Measurements from ENCODE around the gene ADAR. TPM values are rescaled to one million over a fixed set of nuclear protein-coding genes. Genes with fewer than 3 reads are reported as not detected.

ADAR gene
- total RNA-seq, 3 donors from 2014 or later: 71.4 to 115 (median 104) TPM

GRCh38 chr1:154622503-154623039 lies 14.6 kb upstream of the ADAR start:
- Histone ChIP-seq H3K4me1 (peaks cover 0 to 4% of the 10 kb centered on the region in 2 donors), H3K27me3 (no peaks in the 10 kb centered on the region), H3K36me3 (no peaks in the 10 kb centered on the region), H3K27ac (no peak overlapping the region), H3K9me3 (no peaks in the 10 kb centered on the region), H3K4me3 (no peak overlapping the region)
- intact Hi-C loops (cut with DNase I; ENCODE audit: low total_unique reads): no loop called here
- TF ChIP-seq, protein P1, sequence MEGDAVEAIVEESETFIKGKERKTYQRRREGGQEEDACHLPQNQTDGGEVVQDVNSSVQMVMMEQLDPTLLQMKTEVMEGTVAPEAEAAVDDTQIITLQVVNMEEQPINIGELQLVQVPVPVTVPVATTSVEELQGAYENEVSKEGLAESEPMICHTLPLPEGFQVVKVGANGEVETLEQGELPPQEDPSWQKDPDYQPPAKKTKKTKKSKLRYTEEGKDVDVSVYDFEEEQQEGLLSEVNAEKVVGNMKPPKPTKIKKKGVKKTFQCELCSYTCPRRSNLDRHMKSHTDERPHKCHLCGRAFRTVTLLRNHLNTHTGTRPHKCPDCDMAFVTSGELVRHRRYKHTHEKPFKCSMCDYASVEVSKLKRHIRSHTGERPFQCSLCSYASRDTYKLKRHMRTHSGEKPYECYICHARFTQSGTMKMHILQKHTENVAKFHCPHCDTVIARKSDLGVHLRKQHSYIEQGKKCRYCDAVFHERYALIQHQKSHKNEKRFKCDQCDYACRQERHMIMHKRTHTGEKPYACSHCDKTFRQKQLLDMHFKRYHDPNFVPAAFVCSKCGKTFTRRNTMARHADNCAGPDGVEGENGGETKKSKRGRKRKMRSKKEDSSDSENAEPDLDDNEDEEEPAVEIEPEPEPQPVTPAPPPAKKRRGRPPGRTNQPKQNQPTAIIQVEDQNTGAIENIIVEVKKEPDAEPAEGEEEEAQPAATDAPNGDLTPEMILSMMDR (IDR thresholded peaks at IDR 0.05): no peak
- TF ChIP-seq POLR2A (IDR thresholded peaks at IDR 0.05): no peak
- no peak for TF ChIP-seq POLR2AphosphoS5 (IDR thresholded peaks at IDR 0.05)
- DNase-seq (ENCODE audit: low spot score in 2 of 2): no peak

DNA sequence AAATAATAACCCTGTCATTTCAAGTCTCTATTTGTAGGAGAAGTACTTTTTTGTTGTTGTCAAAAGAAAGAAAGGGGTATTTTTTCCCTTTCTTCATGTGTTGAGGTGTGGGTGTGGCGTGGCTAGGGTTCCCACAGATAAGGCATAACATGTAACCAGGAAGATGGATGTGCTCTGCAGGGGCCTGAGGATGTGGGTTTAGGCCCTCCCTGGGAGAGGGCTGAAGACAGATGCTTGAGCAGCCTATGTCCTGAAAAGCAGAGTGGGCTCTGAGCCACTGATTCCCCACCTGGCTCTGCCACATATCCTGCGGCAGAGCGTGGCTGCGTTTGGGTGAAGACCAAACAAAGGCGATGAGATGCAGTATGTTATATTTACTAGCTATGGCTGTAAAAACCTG lies 13.9 kb upstream of the ADAR start:
- H3K4me3 ChIP-seq: no peak overlapping the region
- H3K27ac ChIP-seq: no peak overlapping the region

DNA sequence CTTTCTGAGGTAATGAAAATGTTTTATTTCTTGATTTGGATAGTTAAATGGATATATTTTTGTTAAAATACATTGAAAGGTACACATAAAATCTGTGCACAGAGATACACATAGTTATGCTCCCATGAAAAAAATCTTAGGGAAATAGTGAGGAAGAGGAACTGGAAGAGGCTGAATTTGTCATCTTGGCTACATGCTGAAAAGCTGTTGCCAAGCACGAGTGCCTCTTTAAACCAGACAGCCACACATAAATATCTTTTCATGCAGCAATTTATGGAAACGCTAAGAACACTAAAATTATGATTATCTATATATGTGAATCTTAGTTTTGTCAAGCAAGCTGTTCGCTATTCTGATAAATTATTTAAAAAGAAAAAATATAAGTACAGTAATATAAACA lies 12.8 kb upstream of the ADAR start:
- TF ChIP-seq POLR2AphosphoS5 (IDR thresholded peaks at IDR 0.05): no peak
- TF ChIP-seq POLR2A (IDR thresholded peaks at IDR 0.05): no peak
- TF ChIP-seq, protein P1 (IDR thresholded peaks at IDR 0.05): no peak
- H3K36me3 ChIP-seq: no peaks in the 10 kb centered on the region

More for the DNA sequence above, 13.9 kb upstream of the ADAR start:
- Histone ChIP-seq H3K4me1 (peaks cover 0 to 4% of the 10 kb centered on the region in 2 donors), H3K9me3 (no peaks in the 10 kb centered on the region), H3K36me3 (no peaks in the 10 kb centered on the region), H3K27me3 (no peaks in the 10 kb centered on the region)
- intact Hi-C loops (cut with DNase I; ENCODE audit: low total_unique reads): no loop called here
- no peak for TF ChIP-seq POLR2AphosphoS5 (IDR thresholded peaks at IDR 0.05)
- TF ChIP-seq, protein P1 (IDR thresholded peaks at IDR 0.05): no peak
- TF ChIP-seq POLR2A (IDR thresholded peaks at IDR 0.05): no peak
- DNase-seq (ENCODE audit: low spot score in 2 of 2): no peak

GRCh38 chr1:154619181-154619948 lies 11.4 kb upstream of the ADAR start:
- intact Hi-C loops (cut with DNase I; ENCODE audit: low total_unique reads): no loop called here
- H3K4me3 ChIP-seq: no peak overlapping the region
- H3K27ac ChIP-seq: no peak overlapping the region
- DNase-seq (ENCODE audit: low spot score in 2 of 2): no peak
- H3K36me3 ChIP-seq: no peaks in the 10 kb centered on the region
- H3K27me3 ChIP-seq: no peaks in the 10 kb centered on the region
- TF ChIP-seq POLR2A (IDR thresholded peaks at IDR 0.05) (no peak), POLR2AphosphoS5 (IDR thresholded peaks at IDR 0.05) (no peak)
- TF ChIP-seq, protein P1 (IDR thresholded peaks at IDR 0.05): no peak
- peaks cover 0 to 4% of the 10 kb centered on the region in 2 donors for H3K4me1 ChIP-seq
- no peaks in the 10 kb centered on the region for H3K9me3 ChIP-seq

More for the DNA sequence above, 12.8 kb upstream of the ADAR start:
- Histone ChIP-seq H3K9me3 (no peaks in the 10 kb centered on the region), H3K27ac (no peak overlapping the region), H3K4me3 (no peak overlapping the region), H3K27me3 (no peaks in the 10 kb centered on the region), H3K4me1 (peaks cover 0 to 3% of the 10 kb centered on the region in 2 donors)
- DNase-seq (ENCODE audit: low spot score in 2 of 2): no peak
- intact Hi-C loops (cut with DNase I; ENCODE audit: low total_unique reads): no loop called here

- TF ChIP-seq POLR2A (IDR thresholded peaks at IDR 0.05): no peak
- no peak for TF ChIP-seq POLR2AphosphoS5 (IDR thresholded peaks at IDR 0.05)
- TF ChIP-seq, protein P1 (IDR thresholded peaks at IDR 0.05): no peak
- peaks cover 0 to 4% of the 10 kb centered on the region in 2 donors for H3K4me1 ChIP-seq
- H3K4me3 ChIP-seq: no peak overlapping the region
- no peaks in the 10 kb centered on the region for H3K9me3 ChIP-seq
- no peak for DNase-seq (ENCODE audit: low spot score in 2 of 2)
- no peak overlapping the region for H3K27ac ChIP-seq
- no peaks in the 10 kb centered on the region for H3K27me3 ChIP-seq
- H3K36me3 ChIP-seq: no peaks in the 10 kb centered on the region
- intact Hi-C loops (cut with DNase I; ENCODE audit: low total_unique reads): no loop called here
Observed at GRCh38 chr1:154616659-154617345, 8.8 kb upstream of the ADAR start.

All from breast epithelium (tissue), 4 donors.